ENCODE data around the gene XYLT1.

XYLT1 gene

DNA sequence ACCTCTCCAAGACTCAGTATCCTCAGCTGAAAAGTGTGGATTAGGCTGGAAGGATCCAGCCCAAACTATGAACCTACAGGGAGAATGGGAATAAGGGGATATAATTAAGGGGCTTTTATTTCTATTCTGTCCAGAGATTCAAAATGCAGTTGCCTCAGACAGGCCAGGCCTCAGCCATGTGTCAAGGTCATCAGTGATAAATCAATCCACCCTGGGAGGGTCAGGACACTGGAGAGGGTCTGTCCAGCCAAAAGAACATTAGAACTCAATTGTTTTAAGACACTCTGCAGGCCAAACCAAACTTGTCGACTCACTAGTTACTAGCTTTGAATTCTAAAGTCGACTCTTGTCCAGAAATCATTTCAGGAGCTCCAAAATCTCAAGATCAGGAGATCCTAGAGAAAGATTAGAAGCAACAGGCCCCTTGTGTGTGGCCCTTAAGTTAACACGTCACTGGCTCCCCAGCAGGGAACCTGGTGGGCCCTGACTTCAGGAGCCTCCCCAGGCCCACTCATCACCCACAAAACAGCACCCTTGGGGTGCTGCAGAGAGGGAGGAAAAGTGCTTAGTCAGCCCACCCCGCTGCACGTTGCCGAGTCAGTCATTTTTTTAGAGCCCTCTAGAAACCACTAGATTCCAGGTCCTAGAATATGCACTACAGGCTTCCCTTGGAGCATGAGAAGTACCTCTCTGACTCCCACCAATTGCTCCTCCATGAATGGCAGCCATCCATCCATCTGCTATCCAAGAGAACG lies 156.8 kb downstream of the XYLT1 start:
- Histone ChIP-seq H3K27ac (no peak overlapping the region), H3K27me3 (replicated peaks) (no peaks in the 10 kb centered on the region), H3K36me3 (replicated peaks) (no peaks in the 10 kb centered on the region), H3K4me3 (ENCODE audit: low read depth, low read length) (no peak overlapping the region)
- TF ChIP-seq CTCF (IDR thresholded peaks at IDR 0.05; ENCODE audit: low read depth, low read length, missing control alignments): no peak
- in situ Hi-C loops (cut with HindIII; ENCODE audit: low pct_ligation_motif_present, low sequenced_read_pairs): no loop called here
- no peak for DNase-seq

GRCh38 chr16:17313085-17313611 lies 157.6 kb downstream of the XYLT1 start:
- in situ Hi-C loops (cut with HindIII; ENCODE audit: low pct_ligation_motif_present, low sequenced_read_pairs): no loop called here
- Histone ChIP-seq H3K36me3 (replicated peaks) (no peaks in the 10 kb centered on the region), H3K27me3 (replicated peaks) (no peaks in the 10 kb centered on the region), H3K27ac (no peak overlapping the region), H3K4me3 (ENCODE audit: low read depth, low read length) (no peak overlapping the region)
- TF ChIP-seq CTCF (IDR thresholded peaks at IDR 0.05; ENCODE audit: low read depth, low read length, missing control alignments): no peak
- DNase-seq: no peak

GRCh38 chr16:17312094-17312710 lies 158.6 kb downstream of the XYLT1 start:
- Histone ChIP-seq H3K27me3 (replicated peaks) (no peaks in the 10 kb centered on the region), H3K36me3 (replicated peaks) (no peaks in the 10 kb centered on the region), H3K27ac (no peak overlapping the region), H3K4me3 (ENCODE audit: low read depth, low read length) (no peak overlapping the region)
- no peak for DNase-seq
- in situ Hi-C loops (cut with HindIII; ENCODE audit: low pct_ligation_motif_present, low sequenced_read_pairs): no loop called here
- no peak for TF ChIP-seq CTCF (IDR thresholded peaks at IDR 0.05; ENCODE audit: low read depth, low read length, missing control alignments)

DNA sequence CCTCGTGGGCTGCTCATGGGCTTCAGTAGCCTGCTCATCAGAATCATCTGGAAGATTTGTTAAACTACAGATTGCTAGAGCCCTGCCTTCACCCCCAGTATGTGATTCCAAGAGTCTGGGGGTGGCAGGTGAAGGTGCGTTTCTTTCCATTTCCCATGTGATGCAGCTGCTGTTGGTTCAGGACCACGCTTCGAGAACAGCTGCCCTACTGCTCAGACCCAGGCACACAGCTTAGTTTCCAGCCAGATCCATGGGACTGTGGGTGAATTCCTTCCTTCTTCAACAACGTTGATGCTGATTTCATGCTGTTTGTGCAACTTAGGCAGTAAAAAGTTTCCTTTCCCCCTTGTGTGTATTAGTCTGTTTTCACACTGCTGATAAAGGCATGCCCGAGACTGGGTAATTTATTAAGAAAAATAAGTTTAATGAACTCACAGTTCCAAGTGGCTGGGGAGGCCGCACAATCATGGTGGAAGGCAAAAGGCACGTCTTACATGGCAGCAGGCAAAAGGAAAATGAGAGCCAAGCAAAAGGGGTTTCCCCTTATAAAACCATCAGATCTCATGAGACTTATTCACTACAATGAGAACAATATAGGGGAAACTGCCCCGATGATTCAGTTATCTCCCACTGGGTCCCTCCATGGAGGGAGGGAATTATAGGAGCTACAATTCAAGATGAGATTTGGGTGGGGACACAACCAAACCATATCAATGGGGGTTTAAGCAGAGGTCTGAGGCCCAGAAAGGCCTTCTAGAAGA lies 159.2 kb downstream of the XYLT1 start:
- H3K27me3 ChIP-seq (replicated peaks): no peaks in the 10 kb centered on the region
- in situ Hi-C loops (cut with HindIII; ENCODE audit: low pct_ligation_motif_present, low sequenced_read_pairs): no loop called here
- H3K36me3 ChIP-seq (replicated peaks): no peaks in the 10 kb centered on the region
- no peak for TF ChIP-seq CTCF (IDR thresholded peaks at IDR 0.05; ENCODE audit: low read depth, low read length, missing control alignments)
- no peak overlapping the region for H3K4me3 ChIP-seq (ENCODE audit: low read depth, low read length)
- DNase-seq: no peak
- no peak overlapping the region for H3K27ac ChIP-seq

GRCh38 chr16:17309510-17309909 lies 161.2 kb downstream of the XYLT1 start:
- no peaks in the 10 kb centered on the region for H3K36me3 ChIP-seq (replicated peaks)
- in situ Hi-C loops (cut with HindIII; ENCODE audit: low pct_ligation_motif_present, low sequenced_read_pairs): no loop called here
- TF ChIP-seq CTCF (IDR thresholded peaks at IDR 0.05; ENCODE audit: low read depth, low read length, missing control alignments): no peak
- no peak overlapping the region for H3K4me3 ChIP-seq (ENCODE audit: low read depth, low read length)
- no peak overlapping the region for H3K27ac ChIP-seq
- H3K27me3 ChIP-seq (replicated peaks): no peaks in the 10 kb centered on the region
- DNase-seq: no peak

Data from brain microvascular endothelial cell (primary cell).